Bronchial epithelial cell (primary cell): Measurements from ENCODE around the gene SMARCC2. TPM values are rescaled to one million over a fixed set of nuclear protein-coding genes. Genes with fewer than 3 reads are reported as not detected.

Experiments used
- DNase-seq: peaks from one replicate; pipeline ENCODE4 v3.0.0-alpha.2; 2010; ENCODE audit warnings: low read depth
- FAIRE-seq: peaks from 2 replicates; lab custom pipeline; 2011; peaks lifted over from hg19 to GRCh38; lab: Jason Lieb, UNC
- H3K27me3 ChIP-seq: 2 replicates; pipeline ENCODE4 v1.5.1; 2011; ENCODE audit warnings: low read length; ENCODE audit not compliant: control insufficient read depth, insufficient read depth
- H3K36me3 ChIP-seq: 2 replicates; pipeline ENCODE4 v1.5.1; 2011; ENCODE audit warnings: low read length; ENCODE audit not compliant: control insufficient read depth, insufficient read depth
- H3K4me3 ChIP-seq: 2 replicates; pipeline ENCODE4 v1.5.1; 2011; ENCODE audit warnings: mild to moderate bottlenecking, low read depth, low read length, control low read depth
- total RNA-seq: library from RNA; depleted of rRNA; stranded (reverse); fragments of >200 nt; gene quantifications from 2 replicates; pipeline ENCODE4 v1.2.1, GENCODE V29; 2014
- TF ChIP-seq, protein P1 (sequence below): IDR thresholded peaks from 2 replicates; pipeline ENCODE4 v1.5.1; 2011; ENCODE audit warnings: mild to moderate bottlenecking, moderate library complexity, low read length, control low read depth, inconsistent platforms; ENCODE audit not compliant: insufficient read depth, severe bottlenecking

SMARCC2 gene
- total RNA-seq, 1 donor from 2014 or later, result 14.0 TPM

- Histone ChIP-seq H3K27me3 (no peaks in the 10 kb centered on the region), H3K4me3 (no peak overlapping the region), H3K36me3 (peaks cover 37% of the 10 kb centered on the region)
- DNase-seq (no peak), FAIRE-seq (no peak)
- TF ChIP-seq, protein P1, sequence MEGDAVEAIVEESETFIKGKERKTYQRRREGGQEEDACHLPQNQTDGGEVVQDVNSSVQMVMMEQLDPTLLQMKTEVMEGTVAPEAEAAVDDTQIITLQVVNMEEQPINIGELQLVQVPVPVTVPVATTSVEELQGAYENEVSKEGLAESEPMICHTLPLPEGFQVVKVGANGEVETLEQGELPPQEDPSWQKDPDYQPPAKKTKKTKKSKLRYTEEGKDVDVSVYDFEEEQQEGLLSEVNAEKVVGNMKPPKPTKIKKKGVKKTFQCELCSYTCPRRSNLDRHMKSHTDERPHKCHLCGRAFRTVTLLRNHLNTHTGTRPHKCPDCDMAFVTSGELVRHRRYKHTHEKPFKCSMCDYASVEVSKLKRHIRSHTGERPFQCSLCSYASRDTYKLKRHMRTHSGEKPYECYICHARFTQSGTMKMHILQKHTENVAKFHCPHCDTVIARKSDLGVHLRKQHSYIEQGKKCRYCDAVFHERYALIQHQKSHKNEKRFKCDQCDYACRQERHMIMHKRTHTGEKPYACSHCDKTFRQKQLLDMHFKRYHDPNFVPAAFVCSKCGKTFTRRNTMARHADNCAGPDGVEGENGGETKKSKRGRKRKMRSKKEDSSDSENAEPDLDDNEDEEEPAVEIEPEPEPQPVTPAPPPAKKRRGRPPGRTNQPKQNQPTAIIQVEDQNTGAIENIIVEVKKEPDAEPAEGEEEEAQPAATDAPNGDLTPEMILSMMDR, result no peak
Observed at GRCh38 chr12:56169229-56169759, 20.0 kb downstream of the SMARCC2 start.

- TF ChIP-seq, protein P1, result no peak
- Histone ChIP-seq H3K4me3 (no peak overlapping the region), H3K27me3 (no peaks in the 10 kb centered on the region), H3K36me3 (peaks cover 42% of the 10 kb centered on the region)
- DNase-seq, result no peak
- no peak for FAIRE-seq
Observed at GRCh38 chr12:56165369-56165768, 23.9 kb downstream of the SMARCC2 start.

- Histone ChIP-seq H3K27me3 (no peaks in the 10 kb centered on the region), H3K36me3 (peaks cover 44% of the 10 kb centered on the region), H3K4me3 (no peak overlapping the region)
- FAIRE-seq (no peak), DNase-seq (no peak)
- TF ChIP-seq, protein P1, result no peak
Observed at GRCh38 chr12:56164345-56164729, 24.9 kb downstream of the SMARCC2 start.

- Histone ChIP-seq H3K4me3 (no peak overlapping the region), H3K36me3 (peaks cover 43% of the 10 kb centered on the region), H3K27me3 (no peaks in the 10 kb centered on the region)
- TF ChIP-seq, protein P1, result no peak
- FAIRE-seq (no peak), DNase-seq (no peak)
Observed at GRCh38 chr12:56163533-56164344, 25.5 kb downstream of the SMARCC2 start.

GRCh38 chr12:56162468-56163290 is 26.6 kb downstream of the SMARCC2 start:
- H3K4me3 ChIP-seq, result no peak overlapping the region
- H3K27me3 ChIP-seq, result no peaks in the 10 kb centered on the region
- peaks cover 39% of the 10 kb centered on the region for H3K36me3 ChIP-seq
- no peak for FAIRE-seq
- TF ChIP-seq, protein P1, result no peak
- no peak for DNase-seq
